Activated T-helper 9 cell treated with anti-CD3 and anti-CD28 coated beads, Interleukin-2, amount 50 U/mL, for 16 hours (primary cell): Measurements from ENCODE around the gene ANO3.
"Not testable (repeated sequence)": the region's sequence is repeated elsewhere in the genome, so short reads cannot be mapped to it uniquely, and the experiment has no call there.

Source experiments
- DNase-seq: peaks from one replicate; pipeline ENCODE4 v3.0.0-alpha.2; 2020; ENCODE audit warnings: low read depth

The ANO3 gene

DNA sequence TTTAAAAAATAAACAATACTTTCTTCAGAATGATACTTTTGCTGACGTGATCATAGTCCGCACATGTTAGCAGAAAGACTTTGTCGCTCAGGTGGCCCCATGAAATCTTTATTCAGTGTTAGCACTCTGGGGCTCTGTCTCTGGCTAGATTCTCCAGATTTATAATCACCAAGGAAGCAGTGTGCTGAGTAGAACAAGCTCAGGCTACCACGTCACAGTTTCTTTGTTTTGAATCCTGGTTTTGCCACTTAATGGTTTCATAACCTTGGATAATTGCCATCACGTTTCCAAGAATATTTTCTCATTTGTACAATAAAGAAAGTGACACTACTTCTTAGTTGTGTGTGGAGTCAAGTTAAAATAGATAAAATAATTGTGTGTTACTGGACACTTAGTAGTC is 244.0 kb downstream of the ANO3 start:
- DNase-seq: no peak

DNA sequence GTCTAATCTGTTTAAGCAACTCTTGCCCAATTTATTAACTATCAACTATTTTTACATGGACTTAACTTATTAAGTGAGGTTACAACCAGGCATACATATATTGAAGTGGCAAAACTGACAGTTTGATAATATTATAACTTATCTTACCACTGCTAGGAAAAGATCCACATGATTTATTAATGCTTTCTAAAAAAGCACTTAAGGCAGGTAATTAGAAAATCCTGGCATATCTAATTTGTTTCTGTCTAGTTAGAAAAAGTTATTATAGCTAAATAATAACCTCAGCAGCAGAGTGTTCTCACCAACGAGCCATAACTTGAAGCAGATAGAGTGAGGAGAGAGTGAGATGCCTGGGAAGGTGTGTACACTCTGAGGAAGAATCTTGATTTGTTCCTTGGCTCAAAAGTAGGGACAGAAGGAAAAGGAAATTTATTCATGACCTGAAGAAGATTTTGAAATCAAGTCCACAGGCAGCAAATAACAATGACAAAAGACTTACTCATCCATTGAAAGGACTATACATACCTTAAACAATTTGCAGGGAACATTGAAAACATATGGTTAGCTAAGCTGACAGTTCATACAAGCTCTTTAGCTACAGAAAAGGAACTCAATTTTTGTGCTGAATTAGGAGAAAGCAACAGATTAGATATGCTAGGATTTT is 247.2 kb downstream of the ANO3 start:
- no peak for DNase-seq

DNA sequence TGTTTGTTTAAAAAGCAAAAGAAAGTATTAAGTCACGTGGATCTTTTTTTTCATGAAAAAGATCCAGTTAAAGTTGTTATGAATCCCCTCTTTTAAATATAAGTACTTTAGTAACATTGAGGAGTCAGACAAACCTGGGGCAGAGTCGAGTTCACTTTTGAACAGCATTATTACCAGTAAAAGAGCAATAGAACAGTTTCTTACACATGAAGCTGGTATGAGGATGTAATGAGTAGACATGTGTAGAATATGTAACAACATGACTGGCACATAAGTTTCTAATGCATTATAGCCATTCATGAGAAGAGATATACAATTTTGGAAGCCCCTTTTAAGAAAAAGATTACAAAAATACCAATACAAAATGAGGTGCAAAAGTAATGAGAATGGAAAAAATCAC is 247.8 kb downstream of the ANO3 start:
- DNase-seq: no peak

DNA sequence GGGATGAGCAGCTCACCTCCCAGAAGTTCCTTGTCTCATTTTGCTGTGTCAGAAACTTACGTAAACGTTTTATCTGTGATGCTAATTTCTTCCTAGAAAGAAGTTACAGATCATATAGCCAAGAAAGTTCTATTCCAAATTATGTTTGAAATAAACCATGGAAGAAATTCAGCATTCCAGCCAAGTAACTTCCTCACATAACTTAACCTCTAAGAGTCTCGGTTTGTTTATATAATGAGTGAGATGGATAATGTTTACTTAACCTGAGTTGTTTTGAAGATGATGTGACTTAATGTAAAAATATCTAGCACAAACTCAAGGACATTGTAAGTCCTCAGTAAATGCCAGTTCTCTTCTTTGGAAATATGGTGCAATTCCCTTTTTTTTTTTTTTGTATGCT is 249.0 kb downstream of the ANO3 start:
- no peak for DNase-seq

DNA sequence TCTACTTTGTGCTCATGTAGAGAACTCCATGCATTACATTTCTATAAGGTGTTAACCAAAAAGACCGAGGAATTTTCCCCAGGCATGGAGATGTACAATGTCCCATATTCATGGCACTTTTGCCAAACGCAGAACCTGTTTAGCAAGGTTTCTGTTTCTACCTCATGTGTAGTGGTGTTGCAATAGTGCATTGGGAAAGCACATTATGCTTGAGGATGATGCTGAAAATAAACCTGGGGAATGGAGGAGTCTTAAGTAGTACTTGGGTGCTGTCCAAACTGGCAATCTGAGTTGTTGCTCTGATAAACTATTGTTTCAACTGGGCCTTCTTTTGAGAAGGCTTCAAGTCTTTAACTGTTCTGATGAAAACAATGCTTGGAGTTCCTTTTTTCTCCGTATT is 251.6 kb downstream of the ANO3 start:
- DNase-seq: no peak

DNA sequence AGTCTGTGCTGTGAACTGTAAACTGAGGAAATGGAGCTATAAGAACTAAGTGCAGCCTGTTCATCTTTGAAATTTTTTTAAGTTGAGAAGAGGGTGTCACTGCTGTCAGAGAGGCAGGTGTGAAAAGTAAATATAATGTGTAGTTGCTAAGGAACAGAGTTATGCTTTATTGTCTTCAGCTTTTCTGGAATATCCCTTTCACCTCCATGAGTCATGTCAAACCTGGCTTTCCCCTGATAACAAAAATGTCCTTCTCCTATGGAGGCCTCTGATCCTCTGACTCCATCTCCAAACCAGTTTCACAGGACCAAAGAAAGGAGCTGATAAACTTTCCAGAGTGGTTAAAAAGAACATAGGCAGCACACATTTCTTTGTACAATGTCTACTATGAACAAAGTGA is 252.9 kb downstream of the ANO3 start:
- DNase-seq: no peak

DNA sequence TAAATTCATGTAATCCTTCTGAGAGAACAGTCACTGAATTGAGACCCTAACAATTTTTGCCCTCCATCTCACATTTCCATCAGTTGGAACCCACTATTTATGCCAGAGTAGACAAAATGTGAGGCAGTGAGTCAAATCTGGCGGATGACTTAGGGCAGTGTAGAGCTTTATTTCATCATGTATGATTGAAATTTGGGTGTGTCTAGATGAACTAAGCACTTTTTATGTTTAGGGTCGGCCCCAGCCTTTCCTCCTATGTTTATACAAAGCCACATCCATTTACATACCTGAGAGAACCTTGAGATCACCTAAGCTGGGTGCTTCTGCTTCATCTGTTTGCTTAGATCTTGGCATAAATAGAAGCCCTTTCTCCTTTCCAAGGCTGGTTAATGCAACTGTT is 255.1 kb downstream of the ANO3 start:
- DNase-seq: no peak

DNA sequence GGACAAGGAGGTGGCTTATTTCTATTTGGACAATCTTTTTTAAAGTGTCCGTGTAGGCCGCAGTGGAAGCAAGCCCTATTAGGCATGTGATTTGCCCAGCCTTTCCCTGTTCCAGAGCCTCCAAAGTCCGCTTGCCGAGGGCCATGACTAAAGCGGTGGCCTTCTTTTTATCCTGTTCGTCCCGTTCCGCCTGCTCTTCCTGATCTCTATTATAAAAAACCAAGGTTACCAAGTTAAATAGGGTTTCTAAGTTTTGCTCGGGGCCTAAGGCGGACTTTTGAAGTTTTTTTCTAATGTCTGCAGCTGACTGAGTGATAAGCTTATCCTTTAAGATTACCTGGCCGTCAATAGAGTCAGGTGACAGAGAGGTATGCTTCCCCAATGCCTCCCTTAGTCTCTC is 261.8 kb downstream of the ANO3 start:
- no peak for DNase-seq

DNA sequence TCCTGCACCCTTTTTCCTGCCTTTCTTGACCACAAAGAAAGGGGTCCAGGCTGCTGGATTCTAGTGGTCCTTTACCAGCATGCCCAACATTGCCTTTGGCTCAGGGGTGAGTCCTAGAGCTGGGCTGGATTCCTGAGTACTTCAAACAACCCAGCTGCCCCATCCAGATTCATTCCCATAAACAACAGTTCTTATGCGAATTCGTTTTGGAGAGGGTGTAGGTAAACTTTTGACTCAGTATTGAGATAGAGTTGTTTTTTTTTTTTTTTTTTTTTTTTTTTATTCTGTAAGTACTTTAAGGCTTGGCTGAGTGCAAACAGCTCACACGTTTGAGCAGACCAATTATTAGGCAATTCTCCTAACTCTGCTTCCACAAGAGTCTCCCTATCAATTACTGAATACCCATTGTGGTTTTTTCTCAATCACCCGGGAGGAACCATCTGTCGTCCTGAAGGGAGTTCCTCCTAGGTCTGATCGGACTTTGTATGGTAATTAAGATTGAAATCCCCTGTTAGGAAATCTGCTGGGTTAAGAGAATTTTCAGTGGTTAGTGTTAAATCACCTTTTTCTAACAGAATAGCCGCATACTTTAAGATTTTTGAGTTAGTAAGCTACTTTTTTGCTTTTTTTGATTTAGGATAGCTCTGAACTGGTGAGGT is 263.4 kb downstream of the ANO3 start:
- not testable (repeated sequence) for DNase-seq

DNA sequence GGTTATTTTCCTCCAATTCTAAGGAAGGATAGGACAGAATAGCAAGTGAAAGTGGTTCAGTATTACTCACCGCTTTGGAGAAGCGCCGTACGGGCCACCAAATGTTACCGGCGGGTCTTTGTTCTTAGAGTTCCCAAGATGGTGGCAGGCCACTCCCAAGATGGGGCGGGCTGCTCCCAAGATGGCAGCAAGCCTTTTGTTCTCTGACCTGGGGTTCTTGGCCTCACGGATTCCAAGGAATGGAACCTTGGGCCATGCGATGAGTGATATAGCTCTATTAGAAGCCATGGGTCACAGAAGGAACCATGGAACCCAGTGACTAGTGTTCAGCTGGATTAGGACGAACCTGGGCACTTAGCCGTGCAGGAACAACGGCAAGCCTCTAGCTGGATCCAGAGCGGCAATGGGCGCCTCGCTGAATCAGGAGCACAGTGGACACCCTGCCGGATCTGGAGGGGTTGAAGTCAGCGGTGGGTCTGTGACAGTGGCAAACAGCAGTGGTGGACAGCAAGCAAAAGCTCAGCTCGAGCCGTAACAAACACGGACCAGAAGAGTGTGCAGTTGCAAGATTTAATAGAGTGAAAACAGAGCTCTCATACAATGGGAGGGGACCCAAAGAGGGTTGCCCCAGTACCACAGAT is 265.2 kb downstream of the ANO3 start:
- not testable (repeated sequence) for DNase-seq

DNA sequence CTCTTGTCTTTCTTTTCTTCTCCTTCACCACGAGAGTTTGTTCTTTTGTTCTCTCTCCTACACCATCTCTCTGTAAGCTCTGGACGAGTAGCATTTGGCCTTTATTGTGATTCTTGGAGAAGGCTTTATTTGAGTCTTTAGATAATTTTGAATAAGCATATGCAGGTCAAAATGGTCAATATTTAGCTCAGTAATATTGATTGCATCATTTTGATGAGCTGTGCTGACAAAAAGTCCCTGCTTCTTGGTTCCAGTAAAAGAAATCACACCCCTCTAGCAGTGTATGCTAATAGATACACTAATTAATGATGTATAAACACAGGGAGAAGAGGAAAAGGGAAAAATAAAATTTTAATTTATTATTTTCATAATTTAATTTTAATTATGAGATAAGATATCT is 266.0 kb downstream of the ANO3 start:
- no peak for DNase-seq

DNA sequence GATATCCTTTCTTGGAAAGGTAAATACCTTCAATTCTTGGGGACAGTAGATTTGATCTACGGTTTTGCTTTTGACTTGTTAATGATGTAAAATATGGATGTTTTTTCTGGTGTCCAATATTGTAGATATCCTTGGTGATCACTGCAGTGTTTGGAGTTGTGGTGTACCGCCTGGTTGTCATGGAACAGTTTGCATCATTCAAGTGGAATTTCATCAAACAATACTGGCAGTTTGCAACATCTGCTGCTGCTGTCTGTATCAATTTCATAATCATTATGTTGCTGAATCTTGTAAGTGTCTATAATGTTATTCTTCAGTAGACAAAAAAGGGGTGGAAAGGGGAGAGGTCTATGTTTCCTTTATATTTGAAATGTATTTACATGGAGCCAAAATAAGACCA is 267.5 kb downstream of the ANO3 start:
- no peak for DNase-seq

DNA sequence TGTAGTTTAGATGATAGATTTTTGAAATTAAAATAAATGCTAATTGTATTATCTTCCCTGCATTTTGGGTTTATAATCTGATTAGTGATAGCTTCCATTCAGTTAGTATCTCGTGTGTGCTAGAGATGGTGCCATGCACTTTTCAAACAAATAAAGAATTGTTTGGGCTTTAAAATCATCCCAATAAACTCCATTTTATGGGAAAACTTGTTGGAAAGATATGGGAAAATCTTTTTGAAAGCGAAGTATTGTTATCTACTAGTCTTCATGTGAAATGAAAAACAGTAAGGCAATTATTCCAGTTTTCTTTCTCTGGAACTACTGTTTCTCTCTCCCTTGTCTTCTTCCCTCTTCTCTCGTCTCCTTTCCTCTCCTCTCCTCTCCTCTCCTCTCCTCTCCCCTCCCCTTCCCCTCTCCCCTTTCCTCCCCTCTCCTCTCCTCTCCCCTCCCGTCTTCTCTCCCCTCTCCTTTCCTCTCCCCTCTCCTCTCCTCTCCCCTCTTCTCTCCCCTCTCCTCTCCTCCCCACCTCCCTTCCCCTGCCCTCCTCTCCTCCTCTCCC is 268.0 kb downstream of the ANO3 start:
- DNase-seq: no peak

DNA sequence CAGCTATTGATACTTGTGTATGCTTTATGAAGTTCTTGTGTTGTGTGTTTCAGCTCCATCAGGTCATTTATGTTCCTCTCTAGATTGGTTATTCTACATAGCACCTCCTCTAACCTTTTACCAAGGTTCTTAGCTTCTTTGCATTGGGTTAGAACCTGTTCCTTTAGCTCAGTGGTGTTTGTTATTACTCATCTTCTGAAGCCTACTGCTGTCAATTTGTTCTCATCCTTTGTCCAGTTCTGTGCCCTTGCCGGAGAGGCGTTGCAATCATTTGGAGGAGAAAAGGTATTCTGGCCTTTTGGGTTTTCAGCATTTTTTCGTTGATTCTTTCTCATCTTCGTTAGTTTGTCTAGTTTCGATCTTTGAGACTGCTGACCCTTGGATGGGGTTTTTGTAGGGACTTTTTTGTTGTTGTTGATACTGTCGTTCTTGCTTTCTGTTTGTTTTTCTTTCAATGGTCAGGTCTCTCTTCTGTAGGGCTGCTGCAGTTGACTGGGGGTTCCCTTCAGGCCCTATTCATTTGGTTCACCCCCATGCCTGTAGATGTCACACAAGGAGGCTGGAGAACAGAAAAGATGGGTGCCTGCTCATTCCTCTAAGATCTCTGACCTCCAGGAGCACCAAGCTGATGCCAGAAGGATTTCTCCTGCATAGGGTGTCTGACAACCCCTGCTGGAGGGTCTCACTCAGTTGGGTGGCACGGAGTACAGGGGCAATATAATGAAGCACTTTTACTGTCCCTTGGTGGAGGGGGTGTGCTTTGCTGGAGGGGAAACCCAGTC is 276.0 kb downstream of the ANO3 start:
- DNase-seq: no peak

DNA sequence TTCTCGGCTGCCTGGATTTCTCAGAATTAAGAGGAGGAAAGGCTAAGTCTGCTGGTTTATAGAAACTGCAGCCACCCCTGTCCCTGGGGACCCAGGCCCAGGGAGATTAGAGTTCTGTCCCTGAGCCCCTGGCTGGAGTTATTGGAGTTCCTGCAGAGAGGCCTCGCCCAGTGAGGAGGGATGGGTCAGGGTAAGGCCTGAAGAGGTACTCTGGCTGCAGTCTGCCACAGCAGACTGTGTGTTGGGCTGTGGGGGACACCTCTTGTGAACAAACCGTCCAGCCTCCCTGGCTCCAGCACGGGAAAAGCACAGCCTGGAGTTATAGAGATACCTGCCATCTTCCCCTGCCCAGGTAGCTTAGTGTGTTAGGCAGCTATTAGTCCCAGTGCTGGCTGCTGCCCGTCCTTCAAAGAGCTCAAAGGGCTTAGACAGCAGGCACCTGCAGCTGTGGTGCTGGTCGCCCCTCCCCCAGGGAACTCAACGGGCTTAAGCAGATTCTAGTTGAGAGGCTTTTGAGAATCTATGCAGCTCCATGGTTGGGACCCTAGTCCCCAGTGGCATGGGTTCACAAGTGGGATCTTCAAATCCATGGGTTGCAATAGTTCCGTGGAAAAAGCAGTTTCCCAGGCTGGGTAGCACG is 276.7 kb downstream of the ANO3 start:
- DNase-seq: no peak

DNA sequence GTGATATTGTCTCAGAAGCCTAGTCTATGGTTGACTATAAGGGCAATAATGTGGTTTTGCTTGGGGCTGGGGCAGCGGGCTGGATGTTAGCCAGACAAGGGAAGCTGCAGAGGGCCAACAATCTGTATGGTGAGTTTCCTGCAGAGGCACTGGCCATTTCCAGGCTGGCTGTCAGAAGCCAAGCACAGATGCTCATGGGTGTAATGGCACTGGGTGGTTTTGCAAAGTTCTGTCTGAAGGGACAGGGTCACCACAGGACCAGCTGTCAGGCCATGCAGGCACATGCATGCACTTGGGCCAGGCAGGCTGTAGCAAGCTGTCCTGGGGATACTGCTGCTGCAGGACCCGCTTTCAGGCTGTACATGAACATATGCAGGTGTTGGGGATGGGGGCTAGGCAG is 281.8 kb downstream of the ANO3 start:
- no peak for DNase-seq

DNA sequence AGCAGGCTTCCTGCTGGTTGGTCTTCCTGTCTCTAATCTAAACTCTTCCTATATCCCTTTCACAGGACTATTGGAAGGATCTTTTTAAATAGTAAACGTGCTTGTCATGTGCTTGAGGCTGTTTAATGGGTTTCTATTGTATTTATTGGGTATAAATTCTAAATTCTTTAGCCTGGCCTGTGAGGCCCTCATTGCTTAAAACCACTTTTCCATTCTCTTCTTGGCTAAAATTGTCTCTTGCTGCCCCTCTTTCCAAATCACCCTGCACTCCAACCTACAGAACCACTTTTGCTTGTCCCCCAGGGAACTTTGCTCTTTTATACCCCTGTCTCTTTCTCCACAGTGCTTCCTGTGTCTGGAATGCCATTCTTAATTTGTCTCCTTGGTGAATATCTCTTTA is 286.5 kb downstream of the ANO3 start:
- DNase-seq: no peak

DNA sequence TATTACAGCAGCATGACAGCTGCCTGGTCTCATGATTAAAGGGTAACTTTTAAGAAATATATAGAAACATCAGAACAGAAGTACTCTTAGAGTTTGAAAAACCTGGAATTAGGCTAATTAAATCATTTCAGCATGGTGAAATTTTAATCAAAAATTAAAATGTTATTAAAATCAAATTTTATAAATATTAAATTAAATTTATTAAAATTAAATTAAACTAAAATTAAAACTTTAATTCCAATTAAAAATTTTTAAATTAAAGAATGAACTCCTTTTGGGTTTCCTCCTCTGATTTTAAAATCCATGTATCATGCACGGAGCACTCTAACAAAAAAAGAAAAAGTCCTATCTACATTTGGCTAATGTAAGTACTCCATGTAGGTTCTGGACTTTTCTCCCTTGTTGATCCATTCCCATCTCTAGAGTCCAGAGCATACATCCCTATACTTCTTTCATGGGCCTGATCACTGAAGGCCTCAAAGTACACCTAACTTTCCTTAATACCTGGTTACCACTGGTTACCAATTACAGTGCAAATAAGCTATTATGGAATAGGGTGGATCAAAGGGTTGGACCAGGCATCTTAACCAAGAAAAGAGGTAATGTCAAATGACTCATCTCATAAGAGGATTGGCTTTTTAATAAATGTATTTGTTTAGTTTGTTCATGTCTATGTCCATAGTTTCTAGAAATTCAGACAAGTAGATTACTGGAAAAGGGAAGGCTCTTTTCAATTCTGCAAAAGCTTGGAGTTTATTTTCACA is 288.5 kb downstream of the ANO3 start:
- DNase-seq: no peak

DNA sequence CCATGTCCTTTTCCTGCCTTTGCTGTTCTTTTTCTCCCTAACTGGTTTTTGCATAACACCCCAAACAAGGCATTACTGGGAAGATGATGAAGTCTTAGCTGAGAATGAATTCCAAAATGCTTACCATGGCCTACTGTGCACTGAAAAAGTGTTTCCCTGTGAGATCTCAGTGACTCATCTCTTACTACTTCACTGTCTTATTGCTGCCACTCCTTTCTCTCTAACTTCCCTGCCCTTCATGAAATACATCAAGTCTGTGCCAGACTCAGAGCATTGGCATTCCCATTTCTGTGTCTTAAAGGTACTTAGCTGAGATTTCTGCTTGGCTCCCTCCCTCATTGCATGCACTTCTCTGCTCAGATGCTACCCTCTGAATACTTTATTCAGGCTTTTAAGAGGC is 289.2 kb downstream of the ANO3 start:
- DNase-seq: no peak

DNA sequence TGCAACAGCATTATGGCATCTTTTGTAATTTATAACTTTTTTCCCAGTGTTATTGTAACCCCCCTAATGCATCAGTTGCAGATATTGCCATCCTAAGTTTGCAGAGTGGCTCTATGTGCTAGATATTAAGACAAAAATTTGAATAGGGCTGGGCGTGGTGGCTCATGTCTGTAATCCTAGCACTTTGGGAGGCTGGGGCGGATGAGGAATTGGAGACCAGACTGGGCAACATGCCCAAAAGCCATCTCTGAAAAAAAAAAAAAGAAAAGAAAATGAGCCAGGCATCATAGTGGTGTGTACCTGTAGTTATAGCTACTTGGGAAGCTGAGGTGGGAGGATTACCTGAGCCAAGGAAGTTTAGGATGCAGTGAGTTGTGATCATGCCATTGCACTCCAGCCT is 290.3 kb downstream of the ANO3 start:
- DNase-seq: no peak

DNA sequence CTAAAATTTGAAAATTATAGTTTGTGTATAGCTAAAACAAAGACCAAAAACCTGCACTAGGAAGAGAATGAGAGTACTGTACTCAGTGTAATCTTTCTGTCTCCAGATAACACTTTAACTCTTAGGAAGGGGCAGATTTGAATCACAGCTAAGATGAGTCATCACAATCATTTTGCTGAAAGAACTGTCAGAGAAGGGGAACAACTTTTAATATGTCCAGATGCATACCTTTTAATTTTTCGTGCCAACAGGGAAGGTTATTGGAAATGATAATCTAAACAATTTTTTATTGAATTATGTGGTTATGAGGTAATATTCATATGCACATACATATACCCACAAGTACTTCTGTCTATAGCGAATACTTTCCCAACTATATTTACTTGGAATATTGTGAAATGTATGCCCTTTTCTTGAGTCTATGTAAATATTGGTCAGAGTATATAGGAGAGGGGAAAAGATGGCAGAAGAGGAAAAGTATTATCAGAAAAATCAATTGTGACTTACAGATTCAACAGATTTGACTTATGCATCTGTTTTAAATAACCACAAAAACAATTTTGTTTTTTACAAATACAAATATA is 291.2 kb downstream of the ANO3 start:
- DNase-seq: no peak
